Esophagus muscularis mucosa (tissue), 4 donors: ENCODE results near the gene BPIFB2. TPM values are rescaled to one million over a fixed set of nuclear protein-coding genes. Genes with fewer than 3 reads are reported as not detected.

ENCODE experiments used
- DNase-seq: peaks from one replicate; pipeline ENCODE4 v3.0.0-alpha.2; 2017; ENCODE audit errors: extremely low spot score
- H3K27ac ChIP-seq, 4 donors: fragments of 200-600 bp; sonication (generic); replicated peaks in 1 of 4; 1 replicate in 3 of 4; 2 replicates in 1 of 4; pipeline ENCODE4 v1.5.1; 2016 to 2019; ENCODE audit warnings: mild to moderate bottlenecking in 1 of 4
- H3K27me3 ChIP-seq, 4 donors: fragments of 200-600 bp; sonication (generic); one replicate each; pipeline versions ENCODE4 v1.5.1 to v1.6.0; 2016 to 2019
- H3K36me3 ChIP-seq, 4 donors: fragments of 200-600 bp; sonication (generic); one replicate each; pipeline ENCODE4 v1.5.1; 2016 to 2019
- H3K4me1 ChIP-seq, 4 donors: fragments of 200-600 bp; sonication (generic); one replicate each; pipeline ENCODE4 v1.5.1; 2016 to 2019
- H3K4me3 ChIP-seq, 4 donors: fragments of 200-600 bp; sonication (generic); 1 replicate in 2 of 4; 2 replicates in 2 of 4; pipeline ENCODE4 v1.5.1; 2016 to 2019; ENCODE audit warnings: mild to moderate bottlenecking in 4 of 4, moderate library complexity in 1 of 4
- H3K9me3 ChIP-seq, 4 donors: fragments of 200-600 bp; sonication (generic); 1 replicate in 3 of 4; 2 replicates in 1 of 4; pipeline ENCODE4 v1.5.1; 2016 to 2019
- CTCF ChIP-seq, 3 experiments: fragments of 200-600 bp in 2 of 3; fragments of 450-650 bp in 1 of 3; sonication (generic) in 2 of 3; IDR thresholded peaks; one replicate each; pipeline ENCODE4 v1.5.1; 2017 to 2019; ENCODE audit warnings: antibody characterized with exemption in 3 of 3, mild to moderate bottlenecking in 2 of 3, moderate library complexity in 1 of 3
- EP300 ChIP-seq: sonication (generic); formaldehyde crosslinking; IDR thresholded peaks from one replicate; pipeline ENCODE4 v1.6.1; 2017; ENCODE audit warnings: antibody characterized with exemption
- POLR2A ChIP-seq: fragments of 450-650 bp; IDR thresholded peaks from one replicate; pipeline ENCODE4 v1.6.1; 2017; ENCODE audit warnings: antibody characterized with exemption, moderate library complexity, mild to moderate bottlenecking, low read depth
- POLR2AphosphoS5 ChIP-seq, 2 donors: sonication (generic); formaldehyde crosslinking; IDR thresholded peaks; one replicate each; pipeline ENCODE4 v1.6.1; 2017; ENCODE audit warnings: antibody characterized with exemption in 2 of 2
- WGBS: methylation state at CpG from one replicate; pipeline ENCODE4 v1.1.5; 2018; 5-methylcytosine and 5-hydroxymethylcytosine counted together
- intact Hi-C: fragments of 100-400 bp; cut with DNase I; formaldehyde crosslinking; loops from one replicate; pipeline ENCODE4 v1.15.1; 2023
- total RNA-seq, 4 donors: library from RNA; depleted of rRNA; stranded (reverse); fragments of >200 nt; gene quantifications; one replicate each; pipeline versions ENCODE4 v1.1.0 to v1.2.1, GENCODE V29; 2016

The BPIFB2 gene
- total RNA-seq, 4 donors from 2014 or later = not detected

GRCh38 chr20:33027769-33028751, 20.6 kb downstream of the BPIFB2 start:
- Histone ChIP-seq H3K4me3 (no peak overlapping the region), H3K27me3 (peaks cover 0 to 20% (median 0%) of the 10 kb centered on the region in 4 donors), H3K4me1 (no peaks in the 10 kb centered on the region), H3K9me3 (peaks cover 0 to 5% (median 0%) of the 10 kb centered on the region in 4 donors), H3K36me3 (no peaks in the 10 kb centered on the region), H3K27ac (no peak overlapping the region)
- no peak for DNase-seq
- intact Hi-C loops = no loop called here
- WGBS = 85% methylated on average over 12 of the region's 12 CpGs
- TF ChIP-seq CTCF (IDR thresholded peaks at IDR 0.05) (no peak), POLR2AphosphoS5 (IDR thresholded peaks at IDR 0.05) (no peak), POLR2A (no peak), EP300 (no peak)

DNA sequence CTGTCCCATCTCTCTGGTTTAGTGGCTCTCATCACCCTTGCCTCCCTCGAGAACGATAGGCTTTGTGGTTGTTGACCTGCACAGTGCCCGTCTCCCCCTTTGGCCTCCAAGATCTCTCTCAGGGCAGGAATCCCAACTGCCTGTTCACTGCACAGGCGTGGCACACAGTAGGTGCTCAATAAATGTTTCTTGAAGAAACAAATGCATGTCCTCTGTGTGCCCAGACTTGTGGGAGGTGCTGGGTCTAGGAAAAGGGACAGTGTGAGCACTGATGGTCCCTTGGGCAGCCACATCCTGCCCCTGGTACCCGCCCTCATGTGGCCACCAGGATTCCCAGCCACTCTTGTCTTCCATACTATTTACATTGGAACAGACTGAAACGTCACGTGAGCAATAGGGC, 21.4 kb downstream of the BPIFB2 start:
- intact Hi-C loops = no loop called here

DNA sequence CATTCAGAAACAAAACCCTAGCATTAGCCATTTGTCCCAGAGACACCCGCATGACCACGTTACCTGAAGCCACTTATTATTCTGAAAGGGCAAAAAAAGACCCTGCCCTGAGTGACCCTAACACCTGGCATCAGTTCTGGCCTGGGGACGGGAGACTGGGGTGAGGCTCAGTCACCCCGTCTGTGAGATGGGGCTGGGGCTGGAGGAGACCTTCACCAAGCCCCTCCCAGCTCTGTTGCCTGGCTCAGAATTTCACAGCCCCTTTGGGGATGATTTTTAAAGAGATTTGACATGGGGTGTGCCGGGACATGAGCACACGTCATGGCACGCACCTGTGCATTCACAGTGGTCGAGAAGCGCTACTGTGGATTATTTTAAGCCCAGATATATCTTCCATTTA, 22.6 kb downstream of the BPIFB2 start:
- Histone ChIP-seq H3K27me3 (peaks cover 0 to 20% (median 0%) of the 10 kb centered on the region in 4 donors), H3K4me3 (no peak overlapping the region), H3K9me3 (peaks cover 0 to 15% (median 0%) of the 10 kb centered on the region in 4 donors), H3K27ac (no peak overlapping the region), H3K4me1 (no peaks in the 10 kb centered on the region), H3K36me3 (no peaks in the 10 kb centered on the region)
- 79% methylated on average over 8 of the region's 9 CpGs for WGBS
- no peak for TF ChIP-seq POLR2A
- no peak for DNase-seq
- intact Hi-C loops = no loop called here

More for the DNA sequence above, 21.4 kb downstream of the BPIFB2 start:
- no peak for TF ChIP-seq POLR2AphosphoS5 (IDR thresholded peaks at IDR 0.05)
- no peak for TF ChIP-seq POLR2A
- no peak for TF ChIP-seq CTCF (IDR thresholded peaks at IDR 0.05)
- no peak for TF ChIP-seq EP300
- H3K27me3 ChIP-seq = peaks cover 0 to 20% (median 0%) of the 10 kb centered on the region in 4 donors
- peaks cover 0 to 13% (median 0%) of the 10 kb centered on the region in 4 donors for H3K9me3 ChIP-seq
- no peak overlapping the region for H3K4me3 ChIP-seq
- no peak overlapping the region for H3K27ac ChIP-seq
- H3K36me3 ChIP-seq = no peaks in the 10 kb centered on the region
- 87% methylated on average over 7 of the region's 7 CpGs for WGBS
- no peak for DNase-seq
- H3K4me1 ChIP-seq = no peaks in the 10 kb centered on the region

GRCh38 chr20:33030569-33030968, 23.1 kb downstream of the BPIFB2 start:
- TF ChIP-seq POLR2AphosphoS5 (IDR thresholded peaks at IDR 0.05) (no peak), EP300 (no peak), CTCF (IDR thresholded peaks at IDR 0.05) (no peak), POLR2A (no peak)
- WGBS = 81% methylated on average over 6 of the region's 6 CpGs
- Histone ChIP-seq H3K9me3 (peaks cover 0 to 15% (median 0%) of the 10 kb centered on the region in 4 donors), H3K4me3 (no peak overlapping the region), H3K27me3 (peaks cover 0 to 20% (median 0%) of the 10 kb centered on the region in 4 donors), H3K4me1 (no peaks in the 10 kb centered on the region), H3K36me3 (no peaks in the 10 kb centered on the region), H3K27ac (no peak overlapping the region)
- intact Hi-C loops = no loop called here
- no peak for DNase-seq

GRCh38 chr20:33031531-33031930, 24.0 kb downstream of the BPIFB2 start, which contains the start of gene BPIFB6:
Gene BPIFB6, plus strand, starts transcription at chr20:33031648. Its CDS starts 0 bp downstream, at chr20:33031648.
- no peak for DNase-seq
- TF ChIP-seq POLR2AphosphoS5 (IDR thresholded peaks at IDR 0.05) = no peak
- no peak for TF ChIP-seq CTCF (IDR thresholded peaks at IDR 0.05)
- TF ChIP-seq EP300 = no peak
- no peak for TF ChIP-seq POLR2A
- H3K36me3 ChIP-seq = no peaks in the 10 kb centered on the region
- peaks cover 0 to 15% (median 0%) of the 10 kb centered on the region in 4 donors for H3K9me3 ChIP-seq
- H3K4me3 ChIP-seq = no peak within 1 kb of the TSS
- WGBS = 86% methylated on average over 8 of the region's 10 CpGs
- H3K27me3 ChIP-seq = peaks cover 0 to 20% (median 0%) of the 10 kb centered on the region in 4 donors
- H3K27ac ChIP-seq = no peak within 1 kb of the TSS
- intact Hi-C loops = no loop called here
- no peaks in the 10 kb centered on the region for H3K4me1 ChIP-seq
